ENCODE measurements around the gene TMUB2.

GRCh38 chr17:44216173-44216572, 29.4 kb downstream of the TMUB2 start:
- no peak for TF ChIP-seq CTCF (IDR thresholded peaks at IDR 0.05)
- TF ChIP-seq POLR2AphosphoS5 (IDR thresholded peaks at IDR 0.05; ENCODE audit: insufficient read depth in 1 of 2, low read depth in 1 of 2) = no peak

Data from vagina (tissue), 2 donors.